ENCODE measurements around the gene HNF1B.

DNA sequence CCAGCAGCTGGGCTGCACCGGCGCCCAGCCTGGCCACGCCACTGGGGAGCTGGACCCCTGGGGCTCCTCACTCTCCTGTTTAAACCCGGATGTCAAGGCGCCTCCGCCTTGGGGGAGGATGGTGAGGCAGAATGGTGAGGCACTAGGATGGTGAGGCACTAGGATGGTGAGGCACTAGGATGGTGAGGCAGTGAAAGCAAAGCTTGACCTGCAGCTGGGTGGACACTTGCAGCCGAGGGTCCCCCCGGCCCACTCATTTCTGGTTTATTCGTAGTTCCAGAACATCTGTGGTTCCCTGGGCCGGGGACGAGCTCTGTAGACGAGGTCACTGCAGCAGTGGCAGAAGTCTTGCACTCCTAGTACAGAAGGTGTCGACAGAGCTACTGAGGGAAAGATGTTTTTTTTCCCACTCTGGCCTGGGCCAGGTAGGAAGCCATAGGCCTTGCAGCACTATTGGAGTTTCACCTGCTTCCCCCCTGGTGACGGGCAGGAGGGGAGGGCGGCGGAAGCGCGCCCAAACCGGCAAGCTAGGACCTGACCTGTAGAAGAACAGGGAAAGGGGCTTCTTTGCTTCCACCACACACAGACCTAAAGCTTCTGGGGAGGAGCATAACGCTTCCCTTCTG, 1.1 kb upstream of the HNF1B start:
- TF ChIP-seq POLR2A (IDR thresholded peaks at IDR 0.05; ENCODE audit: low read depth, low read length) (no peak), POLR2AphosphoS5 (IDR thresholded peaks at IDR 0.05; ENCODE audit: low read depth, low read length) (no peak), TAF1 (IDR thresholded peaks at IDR 0.05; ENCODE audit: borderline replicate concordance, low read depth, low read length) (no peak)

Measured in GM12892 (cell line).